Measurements from ENCODE around the gene SLC29A4.

- no peak for TF ChIP-seq ZNF776 (CRISPR knock-in tag; IDR thresholded peaks at IDR 0.05)
- TF ChIP-seq TCF7L2 (IDR thresholded peaks at IDR 0.05; ENCODE audit: low read depth, low read length): no peak
- no peak for TF ChIP-seq HNRNPLL (IDR thresholded peaks at IDR 0.05; ENCODE audit: low read depth, low read length, poor library complexity, severe bottlenecking)
- no peak for TF ChIP-seq STAT6 (CRISPR knock-in tag; IDR thresholded peaks at IDR 0.05; ENCODE audit: borderline replicate concordance)
- TF ChIP-seq HDAC2 (CRISPR knock-in tag; IDR thresholded peaks at IDR 0.05): no peak
- TF ChIP-seq TAF1 (CRISPR knock-in tag; IDR thresholded peaks at IDR 0.05): no peak
- TF ChIP-seq ZNF513 (CRISPR knock-in tag; conservative IDR thresholded peaks at IDR 0.05): no peak
- TF ChIP-seq PRMT3 (CRISPR knock-in tag; IDR thresholded peaks at IDR 0.05; ENCODE audit: borderline replicate concordance, low read depth): no peak
- TF ChIP-seq CTCF (CRISPR knock-in tag; IDR thresholded peaks at IDR 0.05): no peak
- no peak for TF ChIP-seq NBN (conservative IDR thresholded peaks at IDR 0.05)
- no peak for TF ChIP-seq HOXA7 (CRISPR knock-in tag; IDR thresholded peaks at IDR 0.05)
Observed at GRCh38 chr7:5295039-5296014, 12.6 kb downstream of the SLC29A4 start.
